GM12878 (cell line): Measurements from ENCODE around the gene HMCN2. TPM values are rescaled to one million over a fixed set of nuclear protein-coding genes. Genes with fewer than 3 reads are reported as not detected.

Source experiments
- ATAC-seq: fragments of 200-7000 bp; cut with Tn5 transposase; 3 replicates; pipeline ENCODE4 v1.9.1; 2020; ENCODE audit warnings: mild to moderate bottlenecking, moderate library complexity
- BruUV-seq: library from RNA; stranded (reverse); fragments of 400-500 nt; replicated peaks from 2 replicates; lab custom pipeline; 2021; lab: Mats Ljungman, UMichigan
- CTCF ChIA-PET: fragments of 300-600 bp; sonication (Branson Sonifier 250); formaldehyde crosslinking; extraction: SDS; loops from one replicate; lab custom pipeline; 2021; ENCODE audit warnings: inconsistent platforms; lab: Yijun Ruan, JAX
- POLR2A ChIA-PET: fragments of 350-600 bp; formaldehyde crosslinking; extraction: SDS; loops from one replicate; lab custom pipeline; 2021; ENCODE audit warnings: inconsistent platforms; lab: Charles Lee
- RAD21 ChIA-PET: fragments of 300-600 bp; sonication (Branson Sonifier 250); formaldehyde crosslinking; loops from one replicate; lab custom pipeline; 2023; ENCODE audit warnings: antibody characterized with exemption; ENCODE audit not compliant: unreplicated experiment; lab: Charles Lee
- SMC1A ChIA-PET: fragments of 300-600 bp; sonication (Branson Sonifier 250); formaldehyde crosslinking; loops from one replicate; lab custom pipeline; 2023; ENCODE audit not compliant: unreplicated experiment, uncharacterized antibody; lab: Charles Lee
- DNase-seq: peaks from one replicate; pipeline ENCODE4 v3.0.0-alpha.2; 2011; ENCODE audit warnings: low read depth, low spot score
- FAIRE-seq: peaks from 3 replicates; lab custom pipeline; 2011; peaks lifted over from hg19 to GRCh38; lab: Jason Lieb, UNC
- H2AFZ ChIP-seq: 2 replicates; pipeline ENCODE4 v1.6.0; 2011; ENCODE audit warnings: low read depth, low read length, control low read depth; ENCODE audit not compliant: control insufficient read depth
- H3K27ac ChIP-seq: 2 replicates; pipeline ENCODE4 v1.5.1; 2011; ENCODE audit warnings: control low read depth; ENCODE audit not compliant: control insufficient read depth, insufficient read depth
- H3K27me3 ChIP-seq, 2 experiments: replicated peaks in 1 of 2; 2 replicates each; pipeline versions ENCODE4 v1.6.0 to v1.6.1; 2011; ENCODE audit warnings: low read length in 1 of 2; ENCODE audit not compliant: control insufficient read depth in 2 of 2, insufficient read depth in 2 of 2
- H3K36me3 ChIP-seq, 2 experiments: 2 replicates each; pipeline ENCODE4 v1.5.1; 2011; ENCODE audit warnings: low read length in 1 of 2; ENCODE audit not compliant: control insufficient read depth in 2 of 2, insufficient read depth in 2 of 2
- H3K4me1 ChIP-seq: 2 replicates; pipeline ENCODE4 v1.6.1; 2011; ENCODE audit warnings: mild to moderate bottlenecking, low read length, moderate library complexity, mixed read lengths; ENCODE audit not compliant: control insufficient read depth, insufficient read depth
- H3K4me2 ChIP-seq: 2 replicates; pipeline ENCODE4 v1.6.0; 2011; ENCODE audit warnings: control low read depth; ENCODE audit not compliant: control insufficient read depth, insufficient read depth
- H3K4me3 ChIP-seq: fragments of 200-600 bp; sonication (generic); 2 replicates; pipeline ENCODE4 v1.5.1; 2016
- H3K79me2 ChIP-seq: 2 replicates; pipeline ENCODE4 v1.6.0; 2011; ENCODE audit warnings: low read length; ENCODE audit not compliant: control insufficient read depth, insufficient read depth
- H3K9ac ChIP-seq: 2 replicates; pipeline ENCODE4 v1.8.0; 2011; ENCODE audit warnings: low read length, control low read depth, mixed read lengths; ENCODE audit not compliant: control insufficient read depth, insufficient read depth
- H3K9me3 ChIP-seq: replicated peaks from 3 replicates; pipeline ENCODE4 v1.5.1; 2011; ENCODE audit warnings: mild to moderate bottlenecking, low read length; ENCODE audit not compliant: control insufficient read depth, insufficient read depth
- H4K20me1 ChIP-seq: 2 replicates; pipeline ENCODE4 v1.6.0; 2011; ENCODE audit not compliant: control insufficient read depth, insufficient read depth
- HDGF ChIP-seq: fragments of 450-650 bp; IDR thresholded peaks from 2 replicates; pipeline ENCODE4 v1.6.1; 2016; ENCODE audit warnings: antibody characterized with exemption
- KLF5 ChIP-seq: fragments of 450-650 bp; IDR thresholded peaks from 2 replicates; pipeline ENCODE4 v1.6.1; 2014; ENCODE audit warnings: mild to moderate bottlenecking; ENCODE audit not compliant: partially characterized antibody
- MTA3 ChIP-seq: IDR thresholded peaks from 2 replicates; pipeline ENCODE4 v1.6.1; 2012; ENCODE audit warnings: low read length, inconsistent platforms, borderline replicate concordance
- MXI1 ChIP-seq: fragments of 150-350 bp; IDR thresholded peaks from 2 replicates; pipeline ENCODE4 v1.6.1; 2011; ENCODE audit warnings: low read depth, mild to moderate bottlenecking, inconsistent platforms, low read length, improper control_type of control experiment
- MYB ChIP-seq: fragments of 150-350 bp; IDR thresholded peaks from 2 replicates; pipeline ENCODE4 v1.6.1; 2014; ENCODE audit warnings: mild to moderate bottlenecking, low read depth, low read length, borderline replicate concordance
- RBBP5 ChIP-seq: fragments of 200-600 bp; sonication (generic); conservative IDR thresholded peaks from 2 replicates; pipeline ENCODE4 v1.6.1; 2016
- SIX5 ChIP-seq: IDR thresholded peaks from 2 replicates; pipeline ENCODE4 v1.6.1; 2011; ENCODE audit warnings: mild to moderate bottlenecking, low read depth, low read length, moderate library complexity; ENCODE audit not compliant: severe bottlenecking
- SPI1 ChIP-seq: IDR thresholded peaks from 2 replicates; pipeline ENCODE4 v1.6.1; 2011; ENCODE audit warnings: low read depth, mild to moderate bottlenecking, low read length, moderate library complexity, borderline replicate concordance; ENCODE audit not compliant: insufficient read depth
- WRNIP1 ChIP-seq: IDR thresholded peaks from 2 replicates; pipeline ENCODE4 v1.6.1; 2011; ENCODE audit warnings: low read depth, low read length, improper control_type of control experiment, borderline replicate concordance
- YY1 ChIP-seq: IDR thresholded peaks from 2 replicates; pipeline ENCODE4 v1.6.1; 2011; ENCODE audit warnings: low read depth, mild to moderate bottlenecking, low read length
- WGBS: methylation state at CpG from one replicate; pipeline ENCODE4 v1.1.6; 2016; ENCODE audit warnings: low lambda C conversion rate; ENCODE audit not compliant: insufficient replicate concordance, insufficient coverage; ENCODE audit errors: missing lambda C conversion rate; 5-methylcytosine and 5-hydroxymethylcytosine counted together
- in situ Hi-C: fragments of 300-500 bp; cut with MboI; formaldehyde crosslinking; loops from 9 replicates; pipeline ENCODE4 v1.14.3; 2018; ENCODE audit warnings: mixed read lengths
- intact Hi-C: fragments of 100-400 bp; cut with micrococcal nuclease; formaldehyde crosslinking; loops from one replicate; pipeline ENCODE4 v1.14.2; 2022; ENCODE audit not compliant: unreplicated experiment
- polyA plus RNA-seq, 11 experiments: library from polyadenylated mRNA; depleted of rRNA in 4 of 11; unstranded in 6 of 11; stranded (reverse) in 5 of 11; fragments of >200 nt; fragmentation: Nextera tagmentation in 4 of 11; fragmentation: Illumina TruSeq in 1 of 11; extraction: Ambion mirVana in 4 of 11; extraction: Trizol in 1 of 11; gene quantifications; 1 replicate in 1 of 11; 2 replicates in 10 of 11; pipeline versions ENCODE4 v1.2.1 to v1.2.3, GENCODE V29; 2011 to 2016; ENCODE audit warnings: inconsistent platforms in 2 of 11, missing spikeins in 2 of 11, low read depth in 1 of 11
- total RNA-seq, 4 experiments: library from RNA; depleted of rRNA in 3 of 4; stranded (reverse); fragments of >200 nt in 3 of 4; fragmentation: Illumina TruSeq in 1 of 4; extraction: Trizol in 1 of 4; gene quantifications; 2 replicates each; pipeline versions ENCODE4 v1.2.1 to v1.2.3, GENCODE V29; 2013 to 2021
- TF ChIP-seq, protein P1 (sequence below): fragments of 450-650 bp; IDR thresholded peaks from 2 replicates; pipeline ENCODE4 v1.6.1; 2016; ENCODE audit warnings: mild to moderate bottlenecking
- TF ChIP-seq, protein P2 (sequence below): IDR thresholded peaks from 2 replicates; pipeline ENCODE4 v1.6.1; 2011; ENCODE audit warnings: borderline replicate concordance, low read depth, mild to moderate bottlenecking, moderate library complexity, mixed read lengths, low read length; ENCODE audit not compliant: insufficient read depth; ENCODE audit errors: extremely low read length
- TF ChIP-seq, protein P3 (sequence below): fragments of 150-350 bp; IDR thresholded peaks from 2 replicates; pipeline ENCODE4 v1.6.1; 2016; ENCODE audit warnings: low read depth, low read length

The HMCN2 gene
- total and polyA plus RNA-seq, 10 of the 15 experiments (the other 5 are each of a cell fraction or from before 2014, with no cell fraction given): 0.04 TPM; not detected in 9

DNA sequence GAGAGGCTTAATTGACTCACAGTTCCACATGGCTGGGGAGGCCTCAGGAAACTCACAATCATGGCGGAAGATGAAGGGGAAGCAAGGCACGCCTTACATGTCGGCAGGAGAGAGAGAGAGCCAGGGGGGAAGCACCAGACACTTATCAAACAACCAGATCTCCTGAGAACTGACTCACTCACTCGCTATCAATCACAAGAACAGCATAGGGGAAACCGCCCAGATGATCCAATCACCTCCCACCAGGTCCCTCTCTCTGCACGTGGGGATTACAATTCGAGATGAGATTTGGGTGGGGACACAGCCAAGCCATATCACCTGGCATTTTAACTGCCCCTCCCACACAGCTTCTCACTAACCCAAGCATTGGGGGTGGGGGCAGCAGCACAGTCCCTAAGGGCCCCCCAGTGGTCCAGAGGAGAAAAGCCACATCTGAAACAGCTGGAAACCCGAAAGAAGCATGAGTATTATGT is 103.1 kb downstream of the HMCN2 start:
- Histone ChIP-seq H3K79me2 (no peaks in the 10 kb centered on the region), H3K27ac (no peak overlapping the region), H3K4me3 (no peak overlapping the region), H3K4me2 (no peak overlapping the region)
- in situ Hi-C loops (no loop called here), intact Hi-C loops (no loop called here)
- ChIA-PET RAD21 (no interaction called here), CTCF (no interaction called here)
- BruUV-seq: no TSS peak
- FAIRE-seq: no peak
- 0 out of 2 replicates have a peak, but pooled peaks have one; percentile 18 for TF ChIP-seq YY1
- TF ChIP-seq KLF5: no peak
- TF ChIP-seq, protein P1, sequence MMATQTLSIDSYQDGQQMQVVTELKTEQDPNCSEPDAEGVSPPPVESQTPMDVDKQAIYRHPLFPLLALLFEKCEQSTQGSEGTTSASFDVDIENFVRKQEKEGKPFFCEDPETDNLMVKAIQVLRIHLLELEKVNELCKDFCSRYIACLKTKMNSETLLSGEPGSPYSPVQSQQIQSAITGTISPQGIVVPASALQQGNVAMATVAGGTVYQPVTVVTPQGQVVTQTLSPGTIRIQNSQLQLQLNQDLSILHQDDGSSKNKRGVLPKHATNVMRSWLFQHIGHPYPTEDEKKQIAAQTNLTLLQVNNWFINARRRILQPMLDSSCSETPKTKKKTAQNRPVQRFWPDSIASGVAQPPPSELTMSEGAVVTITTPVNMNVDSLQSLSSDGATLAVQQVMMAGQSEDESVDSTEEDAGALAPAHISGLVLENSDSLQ: 0 out of 2 replicates have a peak, but pooled peaks have one; percentile 27
- TF ChIP-seq, all 136 proteins: peak for 2
- ATAC-seq (no peak; the same call in 2 of the 3 replicates), DNase-seq (no peak)
- no peak overlapping the region for H3K9ac ChIP-seq
- SMC1A ChIA-PET: no interaction called here
- no peaks in the 10 kb centered on the region for H4K20me1 ChIP-seq
- no peak overlapping the region for H2AFZ ChIP-seq
- H3K36me3 ChIP-seq: no peaks in the 10 kb centered on the region
- POLR2A ChIA-PET: no interaction called here
- no peaks in the 10 kb centered on the region; the same call in 2 of the 3 replicates for H3K9me3 ChIP-seq
- H3K4me1 ChIP-seq: no peaks in the 10 kb centered on the region
- 8% methylated on average over 8 of the region's 8 CpGs for WGBS
- no peaks in the 10 kb centered on the region; a peak in 1 of 4 replicates for H3K27me3 ChIP-seq

DNA sequence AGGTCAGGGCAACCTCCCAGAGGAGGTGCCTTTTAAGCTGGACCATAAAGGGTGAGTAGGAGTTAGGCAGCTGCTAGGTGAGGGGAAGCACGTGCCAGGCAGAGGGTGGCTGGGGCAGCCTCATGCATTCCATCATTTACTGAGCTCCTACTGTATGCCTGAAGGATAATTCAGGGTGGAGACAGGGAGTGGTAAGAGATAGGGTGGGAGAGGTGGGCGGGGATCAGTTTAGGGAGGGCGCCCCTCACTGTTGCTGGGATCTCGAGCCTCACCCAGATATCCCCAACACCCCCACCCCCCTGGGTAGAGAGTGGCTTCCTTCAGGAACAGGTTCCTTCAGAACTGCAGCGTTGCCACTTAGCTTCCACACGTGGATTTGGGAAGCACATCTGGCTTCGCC is 104.7 kb downstream of the HMCN2 start:
- RAD21 ChIA-PET: no interaction called here
- TF ChIP-seq MXI1 (no peak), RBBP5 (no peak), SPI1 (no peak), SIX5 (no peak), MYB (no peak), HDGF (no peak), WRNIP1 (no peak), MTA3 (no peak)
- TF ChIP-seq, protein P2, sequence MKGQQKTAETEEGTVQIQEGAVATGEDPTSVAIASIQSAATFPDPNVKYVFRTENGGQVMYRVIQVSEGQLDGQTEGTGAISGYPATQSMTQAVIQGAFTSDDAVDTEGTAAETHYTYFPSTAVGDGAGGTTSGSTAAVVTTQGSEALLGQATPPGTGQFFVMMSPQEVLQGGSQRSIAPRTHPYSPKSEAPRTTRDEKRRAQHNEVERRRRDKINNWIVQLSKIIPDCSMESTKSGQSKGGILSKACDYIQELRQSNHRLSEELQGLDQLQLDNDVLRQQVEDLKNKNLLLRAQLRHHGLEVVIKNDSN: no peak
- TF ChIP-seq, protein P3, sequence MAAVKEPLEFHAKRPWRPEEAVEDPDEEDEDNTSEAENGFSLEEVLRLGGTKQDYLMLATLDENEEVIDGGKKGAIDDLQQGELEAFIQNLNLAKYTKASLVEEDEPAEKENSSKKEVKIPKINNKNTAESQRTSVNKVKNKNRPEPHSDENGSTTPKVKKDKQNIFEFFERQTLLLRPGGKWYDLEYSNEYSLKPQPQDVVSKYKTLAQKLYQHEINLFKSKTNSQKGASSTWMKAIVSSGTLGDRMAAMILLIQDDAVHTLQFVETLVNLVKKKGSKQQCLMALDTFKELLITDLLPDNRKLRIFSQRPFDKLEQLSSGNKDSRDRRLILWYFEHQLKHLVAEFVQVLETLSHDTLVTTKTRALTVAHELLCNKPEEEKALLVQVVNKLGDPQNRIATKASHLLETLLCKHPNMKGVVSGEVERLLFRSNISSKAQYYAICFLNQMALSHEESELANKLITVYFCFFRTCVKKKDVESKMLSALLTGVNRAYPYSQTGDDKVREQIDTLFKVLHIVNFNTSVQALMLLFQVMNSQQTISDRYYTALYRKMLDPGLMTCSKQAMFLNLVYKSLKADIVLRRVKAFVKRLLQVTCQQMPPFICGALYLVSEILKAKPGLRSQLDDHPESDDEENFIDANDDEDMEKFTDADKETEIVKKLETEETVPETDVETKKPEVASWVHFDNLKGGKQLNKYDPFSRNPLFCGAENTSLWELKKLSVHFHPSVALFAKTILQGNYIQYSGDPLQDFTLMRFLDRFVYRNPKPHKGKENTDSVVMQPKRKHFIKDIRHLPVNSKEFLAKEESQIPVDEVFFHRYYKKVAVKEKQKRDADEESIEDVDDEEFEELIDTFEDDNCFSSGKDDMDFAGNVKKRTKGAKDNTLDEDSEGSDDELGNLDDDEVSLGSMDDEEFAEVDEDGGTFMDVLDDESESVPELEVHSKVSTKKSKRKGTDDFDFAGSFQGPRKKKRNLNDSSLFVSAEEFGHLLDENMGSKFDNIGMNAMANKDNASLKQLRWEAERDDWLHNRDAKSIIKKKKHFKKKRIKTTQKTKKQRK: no peak

More for the DNA sequence above, 104.7 kb downstream of the HMCN2 start:
- DNase-seq: no peak
- under 1% methylated on average over 7 of the region's 7 CpGs for WGBS
- Histone ChIP-seq H3K4me2 (no peak overlapping the region), H3K27ac (no peak overlapping the region), H2AFZ (no peak overlapping the region), H4K20me1 (no peaks in the 10 kb centered on the region), H3K4me1 (no peaks in the 10 kb centered on the region), H3K36me3 (no peaks in the 10 kb centered on the region), H3K9me3 (no peaks in the 10 kb centered on the region; the same call in 2 of the 3 replicates), H3K4me3 (no peak overlapping the region), H3K27me3 (no peaks in the 10 kb centered on the region; a peak in 1 of 4 replicates), H3K79me2 (no peaks in the 10 kb centered on the region), H3K9ac (no peak overlapping the region)
- no peak for FAIRE-seq
- ATAC-seq: no peak
- ChIA-PET POLR2A (no interaction called here), SMC1A (no interaction called here), CTCF (no interaction called here)
- BruUV-seq: no TSS peak
- in situ Hi-C loops: no loop called here
- intact Hi-C loops: no loop called here
